ENCODE measurements around the gene CLDN20.

DNA sequence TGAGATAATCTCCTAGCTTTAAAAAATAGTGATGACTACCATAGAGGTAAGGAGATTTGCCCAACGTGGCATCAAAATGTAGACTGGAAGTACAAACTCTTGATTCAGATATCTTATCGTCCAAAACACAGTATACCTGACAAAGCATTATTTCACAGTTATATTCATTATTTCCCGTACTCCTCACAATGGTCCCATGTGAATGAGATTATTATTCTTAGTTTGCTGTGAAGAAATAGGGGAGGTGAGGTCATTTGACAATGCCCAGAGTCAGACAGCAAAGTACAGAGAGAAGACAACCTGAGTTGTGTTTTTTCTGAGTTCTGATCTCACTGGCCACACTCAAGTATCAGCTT is 51.7 kb downstream of the CLDN20 start:
- TF ChIP-seq, protein P1, sequence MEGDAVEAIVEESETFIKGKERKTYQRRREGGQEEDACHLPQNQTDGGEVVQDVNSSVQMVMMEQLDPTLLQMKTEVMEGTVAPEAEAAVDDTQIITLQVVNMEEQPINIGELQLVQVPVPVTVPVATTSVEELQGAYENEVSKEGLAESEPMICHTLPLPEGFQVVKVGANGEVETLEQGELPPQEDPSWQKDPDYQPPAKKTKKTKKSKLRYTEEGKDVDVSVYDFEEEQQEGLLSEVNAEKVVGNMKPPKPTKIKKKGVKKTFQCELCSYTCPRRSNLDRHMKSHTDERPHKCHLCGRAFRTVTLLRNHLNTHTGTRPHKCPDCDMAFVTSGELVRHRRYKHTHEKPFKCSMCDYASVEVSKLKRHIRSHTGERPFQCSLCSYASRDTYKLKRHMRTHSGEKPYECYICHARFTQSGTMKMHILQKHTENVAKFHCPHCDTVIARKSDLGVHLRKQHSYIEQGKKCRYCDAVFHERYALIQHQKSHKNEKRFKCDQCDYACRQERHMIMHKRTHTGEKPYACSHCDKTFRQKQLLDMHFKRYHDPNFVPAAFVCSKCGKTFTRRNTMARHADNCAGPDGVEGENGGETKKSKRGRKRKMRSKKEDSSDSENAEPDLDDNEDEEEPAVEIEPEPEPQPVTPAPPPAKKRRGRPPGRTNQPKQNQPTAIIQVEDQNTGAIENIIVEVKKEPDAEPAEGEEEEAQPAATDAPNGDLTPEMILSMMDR (conservative IDR thresholded peaks at IDR 0.05 in 1 of 2, IDR thresholded peaks at IDR 0.05 in 1 of 2; ENCODE audit: extremely low read depth in 1 of 2, insufficient read depth in 1 of 2, low read depth in 1 of 2, low read length in 2 of 2): no peak
- no peak for TF ChIP-seq EZH2 (IDR thresholded peaks at IDR 0.05; ENCODE audit: borderline replicate concordance, low read length)

All from mammary epithelial cell (primary cell).